ENCODE data around the gene ONECUT2.
"Not testable (repeated sequence)": the region's sequence is repeated elsewhere in the genome, so short reads cannot be mapped to it uniquely, and the experiment has no call there.

ONECUT2 gene

DNA sequence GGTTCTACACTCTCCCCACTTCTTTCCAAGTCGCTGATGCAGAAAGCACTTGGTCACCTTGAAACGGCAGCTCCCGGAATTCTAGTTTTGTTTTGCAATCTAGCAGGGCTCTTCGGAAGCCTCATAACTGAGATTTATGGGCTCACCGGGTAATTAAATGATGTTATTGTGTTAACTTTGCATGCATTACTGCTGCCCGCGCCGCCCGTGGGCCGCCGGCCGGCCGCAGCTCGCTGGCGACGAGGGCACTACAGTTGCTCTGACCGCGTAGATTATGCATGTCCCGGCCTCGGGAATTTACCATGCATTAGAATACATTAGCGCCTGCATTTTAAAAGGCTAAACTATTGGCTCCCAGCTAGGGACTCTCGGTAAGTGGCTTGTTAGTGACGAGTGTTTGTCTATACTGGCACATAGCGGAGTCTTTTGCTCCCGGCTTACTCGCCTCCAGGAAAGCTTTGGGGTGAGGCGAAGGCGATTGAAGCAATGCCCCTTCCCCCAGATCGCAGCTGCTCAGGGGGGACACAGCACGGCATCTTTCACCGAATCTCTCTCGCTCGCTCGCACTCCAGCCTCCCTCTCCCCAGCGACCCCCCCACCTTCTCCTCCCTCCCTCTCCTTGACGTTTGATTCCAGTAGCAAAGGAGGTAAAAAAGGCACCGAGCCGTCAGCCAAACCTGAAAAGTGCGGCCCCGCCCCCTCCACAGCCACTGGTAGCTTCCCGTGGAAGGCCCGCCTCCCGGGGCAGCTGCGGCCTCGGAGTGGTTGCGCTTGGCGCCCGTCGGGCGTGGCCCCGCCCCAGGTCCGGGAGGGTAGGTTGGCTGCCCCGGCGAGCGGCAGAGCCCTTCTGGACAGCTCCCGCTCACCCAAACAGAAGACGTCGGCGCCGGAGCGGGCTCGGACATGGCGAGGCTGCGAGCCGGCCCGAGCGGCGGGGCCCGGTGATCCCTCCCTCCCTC is at the start of gene ONECUT2:
Gene ONECUT2 (plus strand): TSS at position 839 of the 959 bp plus-strand sequence. CDS start 343 bp downstream, outside the sequence.
- peak; percentile 85 for DNase-seq (ENCODE audit: low spot score)

- no peak for DNase-seq (ENCODE audit: low spot score)
These were observed 45.9 kb upstream of the ONECUT2 start for GRCh38 chr18:57389271-57389670.

- no peak for DNase-seq (ENCODE audit: low spot score)
These were observed 45.1 kb upstream of the ONECUT2 start for GRCh38 chr18:57390044-57390443.

DNA sequence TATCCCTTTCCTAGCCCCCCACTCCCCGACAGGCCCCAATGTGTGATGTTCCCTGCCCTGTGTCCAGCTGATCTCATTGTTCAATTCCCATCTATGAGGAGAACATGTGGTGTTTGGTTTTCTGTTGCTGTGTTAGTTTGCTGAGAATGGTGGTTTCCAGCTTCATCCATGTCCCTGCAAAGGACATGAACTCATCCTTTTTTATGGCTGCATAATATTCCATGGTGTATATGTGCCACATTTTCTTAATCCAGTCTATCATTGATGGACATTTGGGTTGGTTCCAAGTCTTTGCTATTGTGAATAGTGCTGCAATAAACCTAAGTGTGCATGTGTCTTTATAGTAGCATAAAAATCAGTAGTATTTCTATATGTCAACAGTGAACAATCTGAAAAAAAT is 40.4 kb upstream of the ONECUT2 start:
- not testable (repeated sequence) for DNase-seq (ENCODE audit: low spot score)

- not testable (repeated sequence) for DNase-seq (ENCODE audit: low spot score)
These were observed 38.3 kb upstream of the ONECUT2 start for GRCh38 chr18:57396831-57397230.

DNA sequence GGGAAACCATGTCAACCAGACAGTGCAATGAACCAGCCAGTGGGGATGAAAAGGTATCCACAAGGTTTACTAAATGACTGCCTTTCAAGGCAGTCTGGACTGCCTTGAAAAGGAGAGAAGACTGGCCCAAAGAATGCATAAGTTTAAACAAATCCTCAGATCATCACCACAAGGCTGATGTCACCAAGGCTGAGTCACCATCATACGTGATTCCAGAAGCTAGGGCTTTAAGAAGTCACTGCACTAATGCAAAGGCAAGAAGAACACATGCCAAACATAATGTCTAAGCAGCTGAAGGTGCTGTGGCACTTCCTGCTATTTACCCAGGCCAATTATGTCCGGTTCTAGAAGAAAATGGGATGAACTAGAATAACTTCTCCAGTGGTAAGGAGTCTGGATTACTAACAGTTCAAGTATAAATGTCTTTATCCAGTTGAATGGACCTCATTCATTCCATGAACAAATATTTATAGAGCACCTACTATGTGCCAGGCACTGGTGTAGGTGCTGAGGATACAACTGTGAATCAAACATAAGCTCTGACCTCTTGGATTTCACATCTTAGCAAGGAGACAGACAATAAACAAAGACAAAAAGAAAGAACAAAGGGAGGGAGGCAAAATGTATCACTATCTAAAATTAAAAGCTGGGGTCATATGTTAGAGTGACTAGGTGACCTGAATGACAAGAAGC is 37.6 kb upstream of the ONECUT2 start:
- peak; percentile 29 for DNase-seq (ENCODE audit: low spot score)

- DNase-seq (ENCODE audit: low spot score) = no peak
These were observed 30.8 kb upstream of the ONECUT2 start for GRCh38 chr18:57404345-57404744.

GRCh38 chr18:57409650-57410049 is 25.5 kb upstream of the ONECUT2 start:
- no peak for DNase-seq (ENCODE audit: low spot score)

DNA sequence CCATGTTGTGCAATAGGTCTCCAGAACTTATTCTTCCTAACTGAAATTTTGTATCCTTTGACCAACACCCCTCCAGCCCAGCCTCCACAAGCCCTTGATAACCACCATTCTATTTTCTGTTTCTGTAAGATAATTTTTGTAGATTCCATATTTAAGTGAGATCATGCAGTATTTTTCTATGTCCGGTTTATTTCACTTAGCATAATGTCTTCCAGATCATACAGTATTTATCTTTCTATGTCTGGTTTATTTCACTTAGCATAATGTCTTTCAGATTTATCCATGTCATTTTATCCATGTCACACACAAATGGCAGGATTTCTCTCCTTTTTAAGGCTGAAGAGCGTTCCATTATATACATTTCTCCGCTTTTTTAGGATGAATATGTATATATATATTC is 24.4 kb upstream of the ONECUT2 start:
- DNase-seq (ENCODE audit: low spot score) = no peak

GRCh38 chr18:57416542-57416941 is 18.6 kb upstream of the ONECUT2 start:
- no peak for DNase-seq (ENCODE audit: low spot score)

GRCh38 chr18:57422313-57422872 is 12.8 kb upstream of the ONECUT2 start:
- DNase-seq (ENCODE audit: low spot score) = no peak

DNA sequence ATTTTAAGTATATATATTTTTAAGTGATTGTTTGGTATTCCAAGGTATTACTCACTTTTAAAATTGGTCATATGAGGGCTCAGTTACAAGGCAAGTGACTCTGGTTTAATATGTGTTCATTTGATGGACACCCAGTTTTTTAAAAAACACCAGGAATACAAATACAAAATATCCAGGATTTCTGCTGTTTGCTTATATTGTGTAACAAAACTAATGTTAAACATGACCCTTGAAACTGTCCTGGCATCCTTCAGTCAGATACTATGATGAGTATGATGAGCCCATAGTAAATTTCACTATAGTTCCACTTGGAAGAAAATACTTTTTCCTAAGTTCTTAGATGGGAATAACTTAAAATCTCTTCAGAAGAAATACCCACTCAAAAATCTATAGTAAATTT is 11.4 kb upstream of the ONECUT2 start:
- DNase-seq (ENCODE audit: low spot score) = no peak

- DNase-seq (ENCODE audit: low spot score) = no peak
These were observed 10.1 kb upstream of the ONECUT2 start for GRCh38 chr18:57425096-57425495.

- no peak for DNase-seq (ENCODE audit: low spot score)
These were observed 9.0 kb upstream of the ONECUT2 start for GRCh38 chr18:57426187-57426586.

DNA sequence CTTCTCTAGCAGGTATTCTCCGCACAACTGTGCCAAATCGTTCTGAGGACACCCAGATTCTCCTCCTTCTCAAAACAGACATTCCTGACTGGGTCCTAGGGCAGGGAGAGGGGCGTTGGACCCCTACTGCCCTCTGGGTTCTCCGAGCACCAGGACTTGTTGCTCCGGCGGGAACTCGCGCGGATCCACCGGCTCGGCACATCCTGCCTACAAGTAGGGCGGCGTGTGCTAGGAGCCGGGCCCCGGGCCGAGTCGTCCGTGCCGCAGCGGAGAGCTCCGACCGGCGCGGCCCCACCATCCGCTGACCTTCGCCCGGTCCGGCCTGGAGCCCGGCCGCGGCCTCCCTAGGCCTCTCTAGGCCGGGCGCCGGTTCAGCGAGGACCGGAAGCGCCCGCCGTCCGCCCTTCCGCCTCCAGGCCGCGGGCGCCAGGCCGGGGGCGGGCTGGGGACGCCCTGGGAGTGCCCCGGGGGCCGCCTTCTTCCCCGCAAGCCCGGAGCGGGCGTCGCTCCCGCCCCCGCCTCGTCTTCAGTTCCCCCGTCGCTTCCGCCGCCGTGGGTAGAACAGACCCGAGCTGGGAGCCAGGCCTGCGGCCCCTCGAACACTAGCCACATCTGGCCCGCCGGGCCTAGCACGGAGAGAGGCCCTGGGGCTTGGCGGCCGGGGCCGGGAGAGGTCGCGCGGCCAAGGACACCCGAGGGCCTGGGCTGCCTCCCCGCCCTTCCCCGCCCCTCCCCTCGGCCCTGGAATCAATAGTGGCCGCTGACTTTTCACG is 7.6 kb upstream of the ONECUT2 start:
- DNase-seq (ENCODE audit: low spot score) = no peak

- no peak for DNase-seq (ENCODE audit: low spot score)
These were observed 6.7 kb upstream of the ONECUT2 start for GRCh38 chr18:57428221-57429150.

DNA sequence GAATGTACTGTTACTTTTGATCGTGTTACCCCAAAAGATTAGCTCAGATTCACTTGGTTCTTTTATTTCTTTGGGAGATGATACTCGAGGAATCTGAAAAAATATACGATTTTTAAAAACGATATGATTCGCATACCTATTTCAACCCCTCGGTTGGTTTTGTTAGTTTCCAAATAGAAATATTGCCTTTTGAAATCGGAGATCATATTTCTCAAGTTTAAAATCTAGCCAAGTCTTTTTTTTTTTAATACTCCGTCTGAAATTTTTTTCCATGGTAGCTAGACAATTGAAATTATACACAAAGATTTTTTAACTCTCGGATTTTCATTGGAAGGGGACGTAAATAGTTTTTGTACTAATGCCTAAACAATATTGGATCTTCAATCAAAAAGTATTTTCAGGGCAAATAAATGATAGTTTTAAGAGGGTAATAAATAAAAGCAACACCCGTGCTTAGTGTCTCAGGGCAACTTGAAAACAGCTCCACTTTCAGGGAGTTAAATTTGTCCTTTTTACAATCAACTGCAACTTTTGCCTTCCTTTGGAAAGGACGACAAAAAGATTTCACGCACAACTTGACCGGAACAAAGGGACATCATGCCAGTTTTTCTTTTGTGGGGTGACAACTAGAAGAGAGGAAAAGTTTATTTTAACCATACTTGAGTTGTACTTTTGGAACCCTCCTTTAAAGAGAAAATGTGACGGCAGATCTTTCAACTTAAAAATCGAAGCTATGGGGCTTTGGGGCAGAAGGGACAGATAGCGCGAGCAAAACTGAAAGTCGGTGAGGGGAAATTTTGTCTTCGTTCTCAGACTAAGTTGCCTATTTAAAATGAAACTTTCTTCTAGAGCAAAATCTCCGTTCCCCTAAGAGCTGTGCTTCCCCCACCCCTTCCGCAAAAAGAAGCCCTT is 5.8 kb upstream of the ONECUT2 start:
- DNase-seq (ENCODE audit: low spot score) = no peak

GRCh38 chr18:57430079-57431001 is 4.8 kb upstream of the ONECUT2 start:
- DNase-seq (ENCODE audit: low spot score) = no peak

DNA sequence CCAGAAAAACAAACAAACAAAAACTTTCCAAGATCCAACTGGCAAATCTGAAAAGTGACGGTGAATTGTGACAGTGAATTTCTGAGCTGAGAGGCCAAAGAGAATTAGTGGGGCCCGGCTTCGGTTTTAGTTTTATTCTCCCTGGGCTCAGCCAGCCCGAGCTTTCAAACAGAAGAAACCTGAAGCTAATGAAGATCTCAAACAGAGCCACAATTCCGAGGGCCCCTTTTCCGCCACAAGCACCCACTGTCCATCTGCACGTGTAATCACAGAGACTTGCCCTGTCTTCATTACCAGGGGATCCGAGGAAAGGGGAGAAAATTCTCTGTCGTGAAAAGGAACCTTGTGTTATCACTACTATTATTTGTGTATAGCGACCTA is 4.2 kb upstream of the ONECUT2 start:
- no peak for DNase-seq (ENCODE audit: low spot score)

All from SW480 (cell line).